C4-2B (cell line): Measurements from ENCODE around the gene TRRAP.

ENCODE experiments used
- CTCF ChIP-seq: fragments of 450-650 bp; conservative IDR thresholded peaks from 2 replicates; pipeline ENCODE4 v1.5.1; 2017; ENCODE audit warnings: mild to moderate bottlenecking
- ZFX ChIP-seq: fragments of 450-650 bp; IDR thresholded peaks from 2 replicates; pipeline ENCODE4 v1.6.1; 2017

- TF ChIP-seq CTCF (no peak), ZFX (no peak)
These were observed 142.0 kb downstream of the TRRAP start for GRCh38 chr7:99020413-99020715.
